Measurements from ENCODE around the gene REPS2. TPM values are rescaled to one million over a fixed set of nuclear protein-coding genes. Genes with fewer than 3 reads are reported as not detected.

REPS2 gene
- total RNA-seq, 1 donor from 2014 or later, result 10.1 TPM

GRCh38 chrX:17161991-17162390, 215.5 kb downstream of the REPS2 start:
- intact Hi-C loops (cut with DNase I), result no loop called here
- ATAC-seq, result no peak

GRCh38 chrX:17164079-17164478, 217.6 kb downstream of the REPS2 start:
- no peak for DNase-seq (ENCODE audit: missing footprints)
- intact Hi-C loops (cut with DNase I), result no loop called here
- ATAC-seq, result no peak

More at GRCh38 chrX:17161991-17162390, 215.5 kb downstream of the REPS2 start:
- DNase-seq (ENCODE audit: missing footprints), result no peak

- ATAC-seq, result no peak
- intact Hi-C loops (cut with DNase I), result no loop called here
- no peak for DNase-seq (ENCODE audit: missing footprints)
Measured at GRCh38 chrX:17164941-17165340, 218.5 kb downstream of the REPS2 start.

DNA sequence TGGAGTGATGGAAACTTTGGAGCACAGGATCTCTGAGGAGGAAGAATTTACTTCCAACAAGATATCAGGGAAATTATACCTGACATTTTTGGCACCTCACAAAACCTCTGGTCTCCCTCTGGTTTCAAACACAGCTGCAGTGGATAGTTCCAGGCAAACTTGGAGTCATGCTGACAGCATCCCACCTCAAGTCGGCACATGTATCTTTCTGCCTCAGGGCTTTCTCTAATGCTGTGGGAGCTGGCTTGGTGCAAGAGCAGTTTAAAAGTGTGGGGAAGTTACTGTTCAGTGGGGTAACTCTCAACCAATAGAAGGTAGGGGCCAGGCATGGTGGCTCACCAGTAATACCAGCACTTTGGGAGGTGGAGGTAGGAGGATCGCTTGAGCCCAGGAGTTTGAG, 221.5 kb downstream of the REPS2 start:
- no peak for ATAC-seq
- intact Hi-C loops (cut with DNase I), result no loop called here
- DNase-seq (ENCODE audit: missing footprints), result no peak

DNA sequence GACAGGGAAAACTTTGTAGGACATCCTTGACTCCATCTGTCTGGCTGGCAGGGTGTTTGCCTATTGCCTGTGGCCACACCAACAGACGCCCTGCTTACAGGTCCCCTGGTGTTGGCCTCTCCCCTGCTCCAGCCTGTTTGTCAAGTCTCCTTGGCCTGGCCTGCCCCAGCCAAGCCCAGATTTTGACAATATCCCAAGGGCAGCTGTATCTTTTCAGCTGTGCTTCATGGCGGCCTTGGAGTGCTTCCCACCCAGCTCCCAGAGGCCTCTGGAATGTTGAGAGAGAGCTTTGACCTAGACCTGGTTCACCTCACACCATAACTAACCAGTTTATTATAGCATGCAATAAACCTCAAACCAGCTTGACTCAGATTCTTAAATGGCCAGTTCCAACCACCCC, 224.5 kb downstream of the REPS2 start:
- DNase-seq (ENCODE audit: missing footprints), result no peak
- intact Hi-C loops (cut with DNase I), result no loop called here
- ATAC-seq, result no peak

GRCh38 chrX:17174671-17175070, 228.2 kb downstream of the REPS2 start:
- ATAC-seq (no peak), DNase-seq (ENCODE audit: missing footprints) (peak; percentile 79)
- intact Hi-C loops (cut with DNase I), result no loop called here

GRCh38 chrX:17182317-17182716, 235.9 kb downstream of the REPS2 start:
- DNase-seq (ENCODE audit: missing footprints), result no peak
- intact Hi-C loops (cut with DNase I), result no loop called here
- no peak for ATAC-seq

DNA sequence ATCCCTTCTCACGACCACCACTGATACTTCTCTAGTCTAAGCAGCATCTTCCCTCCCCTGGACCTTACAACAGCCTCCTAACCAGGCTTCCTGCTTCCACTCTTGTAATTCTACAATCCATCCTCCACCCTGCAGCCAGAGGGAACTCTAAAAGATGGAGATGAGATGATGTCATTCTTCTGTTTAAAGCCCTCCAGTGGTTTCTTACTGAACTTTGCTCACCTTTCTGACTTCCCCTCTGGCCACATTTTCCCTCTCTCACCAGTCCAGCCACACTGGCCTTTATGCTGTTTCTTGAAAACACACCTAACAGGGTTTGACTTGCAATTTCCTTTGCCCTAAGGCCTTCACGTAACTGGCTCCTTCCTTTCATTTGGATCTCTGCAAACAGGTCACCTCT, 237.1 kb downstream of the REPS2 start:
- intact Hi-C loops (cut with DNase I), result no loop called here
- DNase-seq (ENCODE audit: missing footprints) (no peak), ATAC-seq (no peak)

GRCh38 chrX:17185431-17185830, 239.0 kb downstream of the REPS2 start:
- no peak for DNase-seq (ENCODE audit: missing footprints)
- ATAC-seq, result no peak
- intact Hi-C loops (cut with DNase I), result no loop called here

DNA sequence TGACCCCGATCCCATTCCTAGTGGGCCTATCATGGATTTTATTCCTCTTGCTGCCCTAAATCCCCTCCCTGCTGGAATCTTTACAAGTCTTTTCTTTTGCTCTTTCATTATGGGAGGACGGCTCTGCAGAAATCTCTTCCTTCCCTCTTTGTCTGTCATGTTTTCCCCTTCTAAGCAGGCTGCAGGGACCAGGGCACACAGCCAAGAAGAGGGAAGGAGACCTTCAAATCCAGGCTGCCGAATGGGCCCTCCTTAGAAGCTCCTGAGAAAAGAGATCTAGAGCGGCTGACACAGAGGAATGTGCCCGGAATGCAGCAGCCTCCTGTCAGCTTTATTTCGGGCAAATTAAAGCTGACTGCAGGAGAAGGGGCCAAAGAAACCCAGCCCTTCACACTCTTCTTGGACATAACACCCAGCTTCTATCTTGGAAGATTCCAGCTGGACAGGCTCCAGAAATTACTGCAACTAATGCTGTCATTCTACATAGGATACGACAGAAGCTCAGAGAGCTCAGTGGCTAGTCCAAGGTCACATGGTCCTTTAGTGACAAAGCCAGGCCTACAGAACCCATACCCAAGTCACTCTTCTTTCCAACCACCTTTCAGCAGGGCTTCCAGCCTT, 240.8 kb downstream of the REPS2 start:
- DNase-seq (ENCODE audit: missing footprints), result no peak
- intact Hi-C loops (cut with DNase I), result no loop called here
- ATAC-seq, result peak; percentile 78

DNA sequence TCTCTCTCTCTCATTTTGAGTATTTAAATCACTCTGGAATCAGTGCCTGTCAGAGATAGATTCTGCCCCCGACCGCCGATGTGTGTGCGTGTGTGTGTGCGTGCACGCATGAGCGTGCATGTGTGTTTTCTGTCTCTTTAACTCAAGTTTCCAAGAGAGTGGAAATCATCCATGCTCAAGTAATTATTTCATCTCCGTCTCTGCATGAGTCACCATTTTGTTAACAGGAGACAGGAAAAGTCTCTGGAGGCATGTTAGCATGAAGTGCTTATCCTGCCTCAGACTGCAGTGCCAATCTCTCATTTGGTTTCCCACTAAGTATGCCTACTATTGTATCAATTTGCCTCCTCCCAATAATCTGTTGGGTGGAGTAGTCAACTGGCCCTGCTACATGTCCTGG, 245.6 kb downstream of the REPS2 start:
- DNase-seq (ENCODE audit: missing footprints), result no peak
- no peak for ATAC-seq
- intact Hi-C loops (cut with DNase I), result no loop called here

Other genes with a start within 250 kb of the REPS2 start
- gene CTPS2, start 234.0 kb upstream of the REPS2 start, total RNA-seq, result 4.9 TPM
- 19.0 TPM for gene SYAP1, start 227.0 kb upstream of the REPS2 start, total RNA-seq
- gene TXLNG, start 160.2 kb upstream of the REPS2 start, total RNA-seq, result 5.2 TPM
- 108 TPM for gene RBBP7, start 76.3 kb upstream of the REPS2 start, total RNA-seq